Measurements from ENCODE around the gene UBL4B. TPM values are rescaled to one million over a fixed set of nuclear protein-coding genes. Genes with fewer than 3 reads are reported as not detected.

UBL4B gene
- total RNA-seq, 2 experiments from 2014 or later = not detected

GRCh38 chr1:110107867-110108469, 4.3 kb upstream of the UBL4B start:
- ChIA-PET CTCF (no interaction called here), POLR2A (no interaction called here)
- no peaks in the 10 kb centered on the region for H3K9me3 Mint-ChIP-seq
- H3K36me3 Mint-ChIP-seq (ENCODE audit: low read depth) = no peaks in the 10 kb centered on the region
- no peaks in the 10 kb centered on the region for H3K4me1 Mint-ChIP-seq
- H3K27me3 Mint-ChIP-seq = peaks cover 10% of the 10 kb centered on the region
- no peak overlapping the region for H3K4me3 Mint-ChIP-seq
- H3K27ac Mint-ChIP-seq = no peak overlapping the region
- no peak for DNase-seq

GRCh38 chr1:110111081-110111480, 1.2 kb upstream of the UBL4B start:
- Mint-ChIP-seq H3K27ac (no peak overlapping the region), H3K27me3 (peaks cover 15% of the 10 kb centered on the region), H3K9me3 (no peaks in the 10 kb centered on the region), H3K4me1 (no peaks in the 10 kb centered on the region), H3K36me3 (ENCODE audit: low read depth) (no peaks in the 10 kb centered on the region), H3K4me3 (no peak overlapping the region)
- CTCF ChIA-PET = interaction anchor here (0.6 kb wide), 1 partner anchor 82 kb away, joined by 3 read pairs; no protein-coding TSS in a partner anchor
- POLR2A ChIA-PET = no interaction called here
- DNase-seq = no peak

GRCh38 chr1:110112656-110113055, 413 bp downstream of the UBL4B start:
- Mint-ChIP-seq H3K27ac (no peak overlapping the region), H3K36me3 (ENCODE audit: low read depth) (no peaks in the 10 kb centered on the region), H3K4me3 (no peak overlapping the region), H3K27me3 (peaks cover 21% of the 10 kb centered on the region), H3K4me1 (no peaks in the 10 kb centered on the region), H3K9me3 (no peaks in the 10 kb centered on the region)
- ChIA-PET POLR2A (no interaction called here), CTCF (interaction anchor here (1.0 to 1.3 kb wide), 2 partner anchors 25 to 59 kb away, joined by 3 to 4 read pairs; no protein-coding TSS in a partner anchor)
- no peak for DNase-seq

GRCh38 chr1:110113551-110113950, 1.3 kb downstream of the UBL4B start:
- H3K9me3 Mint-ChIP-seq = no peaks in the 10 kb centered on the region
- ChIA-PET POLR2A (no interaction called here), CTCF (interaction anchor here (0.6 to 1.3 kb wide), 3 partner anchors 26 to 64 kb away, joined by 3 to 4 read pairs (median 4); no protein-coding TSS in a partner anchor)
- no peak overlapping the region for H3K27ac Mint-ChIP-seq
- no peaks in the 10 kb centered on the region for H3K36me3 Mint-ChIP-seq (ENCODE audit: low read depth)
- peaks cover 21% of the 10 kb centered on the region for H3K27me3 Mint-ChIP-seq
- no peak for DNase-seq
- H3K4me1 Mint-ChIP-seq = no peaks in the 10 kb centered on the region
- H3K4me3 Mint-ChIP-seq = no peak overlapping the region

- no peaks in the 10 kb centered on the region for H3K36me3 Mint-ChIP-seq (ENCODE audit: low read depth)
- no peak overlapping the region for H3K27ac Mint-ChIP-seq
- no peak for DNase-seq
- H3K9me3 Mint-ChIP-seq = no peaks in the 10 kb centered on the region
- ChIA-PET CTCF (no interaction called here), POLR2A (no interaction called here)
- no peak overlapping the region for H3K4me3 Mint-ChIP-seq
- H3K27me3 Mint-ChIP-seq = peaks cover 17% of the 10 kb centered on the region
- no peaks in the 10 kb centered on the region for H3K4me1 Mint-ChIP-seq
These were observed 1.9 kb downstream of the UBL4B start for GRCh38 chr1:110114173-110114572.

- Mint-ChIP-seq H3K4me3 (no peak overlapping the region), H3K9me3 (no peaks in the 10 kb centered on the region), H3K4me1 (no peaks in the 10 kb centered on the region), H3K36me3 (ENCODE audit: low read depth) (no peaks in the 10 kb centered on the region), H3K27me3 (peaks cover 13% of the 10 kb centered on the region), H3K27ac (no peak overlapping the region)
- DNase-seq = no peak
- ChIA-PET POLR2A (no interaction called here), CTCF (interaction anchor here (0.9 to 1.4 kb wide), 2 partner anchors 10 to 11 kb away, joined by 3 read pairs; no protein-coding TSS in a partner anchor)
These were observed 2.5 kb downstream of the UBL4B start for GRCh38 chr1:110114784-110115183.

GRCh38 chr1:110118636-110119396, 6.6 kb downstream of the UBL4B start:
- Mint-ChIP-seq H3K4me1 (peaks cover 3% of the 10 kb centered on the region), H3K27ac (no peak overlapping the region), H3K9me3 (peaks cover 10% of the 10 kb centered on the region), H3K4me3 (no peak overlapping the region), H3K36me3 (ENCODE audit: low read depth) (peaks cover 4% of the 10 kb centered on the region), H3K27me3 (peaks cover 10% of the 10 kb centered on the region)
- ChIA-PET POLR2A (no interaction called here), CTCF (interaction anchor here (1.1 kb wide), 1 partner anchor 31 kb away, joined by 3 read pairs; no protein-coding TSS in a partner anchor)
- no peak for DNase-seq

- Mint-ChIP-seq H3K27me3 (peaks cover 9% of the 10 kb centered on the region), H3K4me1 (peaks cover 3% of the 10 kb centered on the region), H3K4me3 (no peak overlapping the region), H3K36me3 (ENCODE audit: low read depth) (peaks cover 4% of the 10 kb centered on the region), H3K9me3 (peaks cover 14% of the 10 kb centered on the region), H3K27ac (no peak overlapping the region)
- ChIA-PET POLR2A (no interaction called here), CTCF (no interaction called here)
- DNase-seq = no peak
These were observed 7.6 kb downstream of the UBL4B start for GRCh38 chr1:110119843-110120242.

GRCh38 chr1:110120960-110121561, 8.8 kb downstream of the UBL4B start:
- no peak for DNase-seq
- peak overlapping the region; percentile 19 for H3K27ac Mint-ChIP-seq
- peaks cover 4% of the 10 kb centered on the region for H3K36me3 Mint-ChIP-seq (ENCODE audit: low read depth)
- H3K27me3 Mint-ChIP-seq = peaks cover 5% of the 10 kb centered on the region
- peaks cover 3% of the 10 kb centered on the region for H3K4me1 Mint-ChIP-seq
- ChIA-PET POLR2A (no interaction called here), CTCF (no interaction called here)
- H3K4me3 Mint-ChIP-seq = no peak overlapping the region
- peaks cover 16% of the 10 kb centered on the region for H3K9me3 Mint-ChIP-seq

GRCh38 chr1:110123224-110123623, 11.0 kb downstream of the UBL4B start:
- Mint-ChIP-seq H3K4me1 (peaks cover 3% of the 10 kb centered on the region), H3K9me3 (peaks cover 16% of the 10 kb centered on the region), H3K27me3 (peaks cover 3% of the 10 kb centered on the region), H3K4me3 (no peak overlapping the region), H3K27ac (no peak overlapping the region), H3K36me3 (ENCODE audit: low read depth) (peaks cover 4% of the 10 kb centered on the region)
- ChIA-PET POLR2A (no interaction called here), CTCF (no interaction called here)
- no peak for DNase-seq

GRCh38 chr1:110125810-110126209, 13.6 kb downstream of the UBL4B start:
- no peak overlapping the region for H3K27ac Mint-ChIP-seq
- H3K36me3 Mint-ChIP-seq (ENCODE audit: low read depth) = no peaks in the 10 kb centered on the region
- DNase-seq = no peak
- ChIA-PET POLR2A (no interaction called here), CTCF (no interaction called here)
- H3K9me3 Mint-ChIP-seq = peaks cover 9% of the 10 kb centered on the region
- no peak overlapping the region for H3K4me3 Mint-ChIP-seq
- H3K4me1 Mint-ChIP-seq = no peaks in the 10 kb centered on the region
- peaks cover 26% of the 10 kb centered on the region for H3K27me3 Mint-ChIP-seq

GRCh38 chr1:110130113-110130591, 17.9 kb downstream of the UBL4B start:
- no peaks in the 10 kb centered on the region for H3K4me1 Mint-ChIP-seq
- H3K4me3 Mint-ChIP-seq = no peak overlapping the region
- DNase-seq = no peak
- H3K36me3 Mint-ChIP-seq (ENCODE audit: low read depth) = no peaks in the 10 kb centered on the region
- no peak overlapping the region for H3K27ac Mint-ChIP-seq
- H3K9me3 Mint-ChIP-seq = peaks cover 2% of the 10 kb centered on the region
- H3K27me3 Mint-ChIP-seq = peaks cover 37% of the 10 kb centered on the region
- POLR2A ChIA-PET = no interaction called here
- CTCF ChIA-PET = no interaction called here

- peaks cover 42% of the 10 kb centered on the region for H3K27me3 Mint-ChIP-seq
- no peak overlapping the region for H3K4me3 Mint-ChIP-seq
- no peak for DNase-seq
- ChIA-PET CTCF (no interaction called here), POLR2A (no interaction called here)
- no peaks in the 10 kb centered on the region for H3K36me3 Mint-ChIP-seq (ENCODE audit: low read depth)
- H3K4me1 Mint-ChIP-seq = no peaks in the 10 kb centered on the region
- no peak overlapping the region for H3K27ac Mint-ChIP-seq
- peaks cover under 1% of the 10 kb centered on the region for H3K9me3 Mint-ChIP-seq
These were observed 18.7 kb downstream of the UBL4B start for GRCh38 chr1:110130989-110131388.

Data from activated CD4-positive, alpha-beta T cell treated with anti-CD3 and anti-CD28 coated beads, Interleukin-2, amount 10 ng/mL, durations not matched to agents 7 days and 5 days (primary cell).